B cell (primary cell): ENCODE results near the gene TSPAN8. TPM values are rescaled to one million over a fixed set of nuclear protein-coding genes. Genes with fewer than 3 reads are reported as not detected.

Source experiments
- ATAC-seq: fragments of 200-7000 bp; cut with Tn5 transposase; one replicate; pipeline ENCODE4 v1.10.0; 2021; ENCODE audit warnings: low read depth, mild to moderate bottlenecking, moderate number of reproducible peaks, moderate library complexity
- CTCF ChIA-PET: fragments of 350-600 bp; sonication (Branson Sonifier 250); formaldehyde crosslinking; loops from one replicate; lab custom pipeline; 2021; ENCODE audit warnings: antibody characterized with exemption, inconsistent platforms; lab: Charles Lee
- POLR2A ChIA-PET: fragments of 350-600 bp; sonication (Branson Sonifier 250); formaldehyde crosslinking; loops from one replicate; lab custom pipeline; 2021; ENCODE audit warnings: antibody characterized with exemption; lab: Charles Lee
- DNase-seq: peaks from one replicate; pipeline ENCODE4 v3.0.0; 2013
- H2AFZ ChIP-seq: 2 replicates; pipeline ENCODE4 v1.6.1; 2012; ENCODE audit warnings: mild to moderate bottlenecking, low read depth, low read length; ENCODE audit not compliant: insufficient read depth, poor library complexity, severe bottlenecking
- H3K27ac ChIP-seq, 2 donors: 1 replicate in 1 of 2; 2 replicates in 1 of 2; pipeline ENCODE4 v1.5.1; 2012 to 2013; ENCODE audit warnings: low read length in 2 of 2, mild to moderate bottlenecking in 2 of 2, moderate library complexity in 1 of 2
- H3K27me3 ChIP-seq, 4 experiments: fragments of 200-600 bp in 1 of 4; sonication (generic) in 1 of 4; replicated peaks in 1 of 4; 1 replicate in 2 of 4; 2 replicates in 2 of 4; pipeline versions ENCODE4 v1.6.1 to v1.7.0; 2013 to 2016; ENCODE audit warnings: low read length in 3 of 4, mild to moderate bottlenecking in 2 of 4, mixed read lengths in 1 of 4, moderate library complexity in 1 of 4; ENCODE audit not compliant: insufficient read depth in 4 of 4, control insufficient read depth in 3 of 4; ENCODE audit errors: control extremely low read depth in 1 of 4
- H3K36me3 ChIP-seq, 2 experiments: replicated peaks in 1 of 2; 1 replicate in 1 of 2; 2 replicates in 1 of 2; pipeline versions ENCODE4 v1.6.1 to v1.7.1; 2013; ENCODE audit warnings: low read length in 1 of 2; ENCODE audit not compliant: insufficient read depth in 2 of 2, control insufficient read depth in 1 of 2; ENCODE audit errors: control extremely low read depth in 1 of 2, extremely low read depth in 1 of 2
- H3K4me1 ChIP-seq, 2 donors: fragments of 200-600 bp in 1 of 2; sonication (generic) in 1 of 2; 1 replicate in 1 of 2; 2 replicates in 1 of 2; pipeline versions ENCODE4 v1.5.1 to v1.6.1; 2013 to 2017; ENCODE audit warnings: low read length in 2 of 2; ENCODE audit not compliant: control insufficient read depth in 2 of 2, insufficient read depth in 2 of 2
- H3K4me2 ChIP-seq: replicated peaks from 2 replicates; pipeline ENCODE3; 2012; ENCODE audit warnings: mild to moderate bottlenecking, low read depth, low read length; ENCODE audit not compliant: poor library complexity, severe bottlenecking
- H3K4me3 ChIP-seq, 5 experiments: fragments of 200-600 bp in 1 of 5; sonication (generic) in 1 of 5; 1 replicate in 3 of 5; 2 replicates in 2 of 5; pipeline versions ENCODE4 v1.5.1 to v1.7.0; 2011 to 2016; ENCODE audit warnings: low read length in 4 of 5, mild to moderate bottlenecking in 4 of 5, low read depth in 2 of 5, control low read depth in 1 of 5, moderate library complexity in 1 of 5; ENCODE audit not compliant: insufficient read depth in 1 of 5; ENCODE audit errors: control extremely low read depth in 1 of 5, extremely low read depth in 1 of 5
- H3K79me2 ChIP-seq: fragments of 200-600 bp; sonication (generic); one replicate; pipeline ENCODE4 v1.6.0; 2016; ENCODE audit warnings: low read length; ENCODE audit not compliant: control insufficient read depth, insufficient read depth
- H3K9ac ChIP-seq: fragments of 200-600 bp; sonication (generic); 2 replicates; pipeline ENCODE4 v1.6.1; 2017; ENCODE audit warnings: mild to moderate bottlenecking, low read length, moderate library complexity
- H3K9me3 ChIP-seq, 3 donors: one replicate each; pipeline versions ENCODE4 v1.6.1 to v1.7.1; 2013; ENCODE audit warnings: low read length in 2 of 3; ENCODE audit not compliant: control insufficient read depth in 2 of 3, insufficient read depth in 1 of 3; ENCODE audit errors: control extremely low read depth in 1 of 3
- H4K20me1 ChIP-seq: 2 replicates; pipeline ENCODE4 v1.6.0; 2012; ENCODE audit warnings: mild to moderate bottlenecking, low read length; ENCODE audit not compliant: insufficient read depth, control insufficient read depth, poor library complexity, severe bottlenecking
- H3K27ac Mint-ChIP-seq: one replicate; pipeline ENCODE4 v1.8.0; 2021; ENCODE audit warnings: mixed read lengths
- H3K27me3 Mint-ChIP-seq: one replicate; pipeline ENCODE4 v1.8.0; 2021; ENCODE audit warnings: mixed read lengths
- H3K4me1 Mint-ChIP-seq: one replicate; pipeline ENCODE4 v1.8.0; 2021; ENCODE audit warnings: mixed read lengths
- H3K4me3 Mint-ChIP-seq: one replicate; pipeline ENCODE4 v1.8.0; 2021; ENCODE audit warnings: mixed read lengths
- H3K9me3 Mint-ChIP-seq: one replicate; pipeline ENCODE4 v1.8.0; 2022; ENCODE audit warnings: mixed read lengths; ENCODE audit not compliant: insufficient read depth
- CTCF ChIP-seq: fragments of 200-600 bp; IDR thresholded peaks from one replicate; pipeline ENCODE4 v1.8.0; 2022; ENCODE audit warnings: antibody characterized with exemption, mild to moderate bottlenecking
- EZH2 ChIP-seq: IDR thresholded peaks from 2 replicates; pipeline ENCODE4 v1.6.1; 2012; ENCODE audit warnings: borderline replicate concordance, low read depth, mild to moderate bottlenecking, moderate library complexity, low read length; ENCODE audit not compliant: insufficient read depth, poor library complexity, severe bottlenecking
- WGBS: methylation state at CpG from one replicate; pipeline ENCODE4 v1.1.5; 2013; ENCODE audit warnings: missing lambda C conversion rate; ENCODE audit not compliant: insufficient coverage; 5-methylcytosine and 5-hydroxymethylcytosine counted together
- intact Hi-C: fragments of 100-400 bp; cut with micrococcal nuclease; formaldehyde crosslinking; loops from one replicate; pipeline ENCODE4 v1.10.0; 2022
- polyA plus RNA-seq: library from polyadenylated mRNA; depleted of rRNA; stranded (reverse); fragments of >200 nt; gene quantifications from 2 replicates; pipeline ENCODE4 v1.2.3, GENCODE V29; 2012
- total RNA-seq, 2 donors: library from RNA; stranded (reverse); fragments of 120-200 nt in 1 of 2; gene quantifications; 1 replicate in 1 of 2; 2 replicates in 1 of 2; pipeline versions ENCODE4 v1.2.3 to v1.2.4, GENCODE V29; 2013 to 2022

Gene TSPAN8
- total and polyA plus RNA-seq, 2 donors (not counting 1 experiment from before 2014, with no cell fraction given), result not detected

DNA sequence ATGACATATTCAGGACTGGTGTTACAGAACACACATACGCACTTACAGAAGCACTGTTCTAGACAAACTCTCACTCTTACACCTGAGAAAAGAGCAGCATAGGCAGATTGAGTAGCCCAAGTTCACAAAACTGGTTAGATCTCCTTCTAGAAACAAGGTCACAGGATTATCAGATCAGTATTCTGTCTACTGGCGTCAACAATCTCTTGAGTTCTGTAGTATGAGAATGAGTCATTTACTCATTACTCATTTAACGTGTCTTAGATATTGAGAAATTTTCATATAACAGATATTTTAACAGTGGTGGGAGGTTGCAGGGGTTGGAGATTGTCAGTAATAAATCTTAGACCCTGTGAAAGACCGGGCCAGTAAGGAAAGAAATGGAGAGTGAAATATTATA, 2.8 kb upstream of the TSPAN8 start:
- Histone ChIP-seq H3K9me3 (no peaks in the 10 kb centered on the region), H3K9ac (no peak overlapping the region), H3K27ac (no peak overlapping the region), H3K4me3 (no peak overlapping the region), H3K27me3 (no peaks in the 10 kb centered on the region), H2AFZ (no peak overlapping the region), H3K4me1 (no peaks in the 10 kb centered on the region), H3K36me3 (no peaks in the 10 kb centered on the region), H3K4me2 (no peak overlapping the region), H3K79me2 (no peaks in the 10 kb centered on the region), H4K20me1 (no peaks in the 10 kb centered on the region)
- ATAC-seq (no peak), DNase-seq (no peak)
- ChIA-PET CTCF (no interaction called here), POLR2A (no interaction called here)
- WGBS, result 50% methylated on average over 1 of the region's 4 CpGs
- Mint-ChIP-seq H3K4me1 (no peaks in the 10 kb centered on the region), H3K27ac (no peak overlapping the region), H3K4me3 (no peak overlapping the region), H3K9me3 (no peaks in the 10 kb centered on the region), H3K27me3 (no peaks in the 10 kb centered on the region)
- intact Hi-C loops, result no loop called here
- no peak for TF ChIP-seq EZH2
- no peak for TF ChIP-seq CTCF

DNA sequence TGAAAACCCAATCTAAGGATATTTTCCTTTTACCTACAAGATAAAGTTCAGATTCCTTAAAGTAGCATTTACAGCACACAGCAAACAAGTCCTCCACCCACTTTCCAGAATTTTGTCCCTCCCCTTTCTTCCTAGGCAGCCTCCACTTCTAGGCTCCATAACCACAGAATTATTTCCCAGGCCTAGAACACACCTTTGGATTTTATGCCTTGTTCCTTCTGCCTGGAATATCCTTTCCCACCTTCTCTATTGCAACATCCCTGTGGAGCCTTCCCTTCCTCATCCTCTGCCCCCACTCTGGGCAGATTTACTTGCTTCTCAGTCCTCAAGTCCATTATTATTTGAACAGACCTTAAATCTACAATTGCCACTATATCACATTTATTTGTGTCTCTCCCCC, 2.1 kb upstream of the TSPAN8 start:
- CTCF ChIA-PET, result no interaction called here
- Mint-ChIP-seq H3K4me1 (no peaks in the 10 kb centered on the region), H3K9me3 (no peaks in the 10 kb centered on the region), H3K27ac (no peak overlapping the region), H3K27me3 (no peaks in the 10 kb centered on the region), H3K4me3 (no peak overlapping the region)
- H3K27ac ChIP-seq, result no peak overlapping the region
- POLR2A ChIA-PET, result no interaction called here
- no peak overlapping the region for H3K9ac ChIP-seq
- TF ChIP-seq CTCF, result no peak
- TF ChIP-seq EZH2, result no peak
- no peak overlapping the region for H3K4me3 ChIP-seq
- no peak overlapping the region for H2AFZ ChIP-seq
- no peaks in the 10 kb centered on the region for H3K9me3 ChIP-seq
- H3K79me2 ChIP-seq, result no peaks in the 10 kb centered on the region
- no peaks in the 10 kb centered on the region for H3K27me3 ChIP-seq
- H3K4me2 ChIP-seq, result no peak overlapping the region
- no peaks in the 10 kb centered on the region for H4K20me1 ChIP-seq
- no peak for ATAC-seq
- intact Hi-C loops, result no loop called here
- no peaks in the 10 kb centered on the region for H3K4me1 ChIP-seq
- no peak for DNase-seq
- H3K36me3 ChIP-seq, result no peaks in the 10 kb centered on the region
